T-helper 22 cell (primary cell): Measurements from ENCODE around the gene DPYSL3.

Experiments used
- DNase-seq: peaks from one replicate; pipeline ENCODE4 v3.0.0-alpha.2; 2020; ENCODE audit warnings: low read depth

DPYSL3 gene

DNA sequence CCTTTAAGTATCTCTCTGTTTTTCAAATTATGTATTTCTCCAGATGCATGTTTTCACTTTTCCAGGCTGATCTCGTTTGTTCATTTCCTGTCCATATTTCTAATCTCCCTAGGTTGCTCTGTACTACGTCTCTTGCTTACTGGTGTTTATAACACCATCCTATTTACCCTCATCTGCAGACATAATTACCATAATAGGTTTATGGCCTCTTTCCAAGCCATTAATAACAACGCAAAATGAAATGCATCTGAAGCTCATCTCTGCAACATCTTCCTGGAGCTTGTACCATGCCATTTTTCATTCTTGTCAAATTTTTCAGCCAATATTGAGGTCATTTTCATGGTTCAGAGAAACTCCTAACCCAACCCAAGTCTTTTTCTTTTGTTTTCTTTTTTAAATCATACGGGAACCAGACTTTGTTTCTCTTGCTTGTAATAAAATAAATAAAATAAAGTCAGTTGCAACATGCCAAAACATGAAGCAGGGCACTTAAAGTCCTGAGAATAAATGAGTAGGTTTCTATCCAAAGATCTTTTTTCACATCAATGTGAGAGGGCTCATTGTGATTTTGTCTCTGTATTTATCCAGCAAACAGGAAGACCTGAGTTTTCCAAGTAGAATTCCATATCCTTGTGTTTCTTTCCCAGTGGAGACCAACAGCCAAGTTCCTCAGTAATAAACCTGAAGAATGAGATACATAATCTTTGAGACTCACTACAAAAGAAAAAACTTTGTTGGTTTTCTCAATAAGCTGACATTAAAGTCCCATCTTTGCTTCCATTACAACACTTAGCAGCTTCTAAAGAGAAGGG is 37.0 kb downstream of the DPYSL3 start:
- no peak for DNase-seq

DNA sequence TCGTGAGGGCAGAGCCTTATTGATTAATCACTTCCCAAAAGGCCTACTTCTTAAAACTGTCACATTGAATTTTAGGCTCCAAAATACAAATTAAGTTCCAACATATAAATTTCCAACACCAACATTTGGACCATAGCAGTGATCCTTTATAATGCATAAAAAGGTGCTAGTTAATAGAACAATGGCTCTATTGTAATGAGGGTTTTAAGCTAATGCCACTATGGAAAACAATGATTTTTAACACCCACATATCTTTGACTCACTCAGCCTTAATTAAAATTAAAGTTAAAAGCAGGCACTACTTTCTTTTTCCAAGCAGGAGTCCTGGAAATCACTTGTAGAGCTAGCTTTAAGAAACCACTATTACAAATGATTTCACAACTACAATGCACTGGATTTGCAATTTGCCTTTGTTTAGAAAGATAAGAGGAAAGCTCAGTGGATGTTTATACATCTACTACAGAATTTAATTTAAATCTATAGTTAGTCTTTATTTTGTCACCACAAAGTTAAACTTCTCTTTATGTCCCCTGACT is 41.8 kb downstream of the DPYSL3 start:
- DNase-seq: no peak

DNA sequence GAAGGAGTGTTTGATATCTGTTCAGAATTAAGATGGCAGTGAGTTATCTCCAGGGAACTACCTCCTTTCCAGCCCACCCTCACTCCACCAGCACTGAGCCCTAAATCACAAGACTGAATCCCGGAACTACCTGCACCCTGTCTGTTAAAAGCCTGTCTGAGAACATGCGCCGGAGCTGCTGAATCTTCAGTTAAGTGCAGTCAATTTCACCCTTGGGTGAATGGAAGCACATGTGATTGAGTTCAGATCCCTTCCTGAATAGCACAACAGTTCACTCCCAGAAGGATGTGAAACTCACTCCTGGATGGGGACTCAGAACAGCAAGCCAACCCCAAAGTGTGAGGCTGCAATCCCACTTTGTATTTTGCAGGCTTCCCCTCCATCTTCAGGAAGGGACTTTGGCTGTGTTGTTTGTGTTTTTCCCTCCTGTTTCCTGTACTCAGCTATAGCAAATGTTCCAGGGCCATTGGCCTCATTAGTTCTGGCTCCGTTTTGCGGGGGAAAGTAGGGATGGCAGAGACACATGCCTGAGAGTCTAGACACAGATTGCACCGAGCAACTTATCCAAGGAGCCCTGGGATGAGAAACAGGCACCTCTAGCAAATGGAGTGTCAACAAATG is 43.4 kb downstream of the DPYSL3 start:
- no peak for DNase-seq

DNA sequence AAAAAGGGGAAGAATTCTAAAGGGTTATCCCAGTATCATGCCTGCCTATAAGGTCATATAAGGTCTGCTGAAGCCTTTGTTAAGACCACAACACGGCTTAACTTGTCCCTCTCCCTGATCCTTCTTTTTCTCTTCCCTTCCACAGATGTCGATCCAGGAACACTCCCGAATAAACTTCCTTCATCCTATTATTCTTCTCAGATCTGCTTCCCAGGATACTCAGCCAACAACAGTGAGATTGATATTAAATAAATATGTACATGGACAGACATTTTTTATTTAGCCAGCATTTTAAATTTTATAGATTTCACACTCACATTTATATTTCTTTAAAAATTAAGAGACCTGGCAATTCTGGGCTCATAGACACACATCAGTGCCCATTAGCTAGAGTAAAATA is 44.1 kb downstream of the DPYSL3 start:
- no peak for DNase-seq

DNA sequence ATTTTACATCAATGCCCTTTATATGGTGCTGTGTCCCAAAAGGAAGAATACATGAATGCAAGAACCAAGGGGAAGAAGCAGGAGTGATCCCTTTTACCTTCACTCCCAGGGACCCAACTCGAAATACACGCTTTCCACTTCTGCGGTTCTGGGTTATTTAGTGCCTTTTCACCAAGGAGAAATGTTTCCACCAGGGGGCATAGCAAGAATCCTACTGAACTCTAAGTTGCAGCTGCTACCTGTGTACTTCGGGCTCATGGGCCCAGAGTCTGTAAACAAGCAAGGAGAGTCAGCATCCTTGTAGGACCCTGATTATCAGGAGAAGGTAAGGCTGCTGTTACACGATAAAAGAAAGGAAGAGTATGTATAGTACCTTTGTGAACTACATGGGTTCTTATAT is 45.7 kb downstream of the DPYSL3 start:
- DNase-seq: no peak

- no peak for DNase-seq
These were observed 48.0 kb downstream of the DPYSL3 start for GRCh38 chr5:147461915-147462314.

DNA sequence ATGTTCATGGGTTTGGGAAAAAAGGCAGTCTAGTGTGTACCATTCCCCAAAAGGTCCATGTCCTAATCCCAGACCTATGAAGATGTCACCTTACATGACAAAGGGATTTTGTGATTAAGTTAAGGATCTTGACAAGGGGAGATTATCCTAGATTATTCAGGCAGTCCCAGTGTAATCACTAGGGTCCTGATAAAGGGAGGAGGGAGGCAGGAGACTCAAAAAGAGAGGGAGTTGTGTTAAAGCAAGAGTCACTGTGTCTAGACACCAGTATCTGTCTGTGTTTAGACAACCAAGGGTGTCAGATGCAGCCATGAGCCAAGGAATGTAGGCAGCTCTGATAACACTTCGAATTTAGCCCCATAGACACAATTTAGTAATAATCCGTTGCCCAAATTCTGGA is 49.5 kb downstream of the DPYSL3 start:
- DNase-seq: no peak

DNA sequence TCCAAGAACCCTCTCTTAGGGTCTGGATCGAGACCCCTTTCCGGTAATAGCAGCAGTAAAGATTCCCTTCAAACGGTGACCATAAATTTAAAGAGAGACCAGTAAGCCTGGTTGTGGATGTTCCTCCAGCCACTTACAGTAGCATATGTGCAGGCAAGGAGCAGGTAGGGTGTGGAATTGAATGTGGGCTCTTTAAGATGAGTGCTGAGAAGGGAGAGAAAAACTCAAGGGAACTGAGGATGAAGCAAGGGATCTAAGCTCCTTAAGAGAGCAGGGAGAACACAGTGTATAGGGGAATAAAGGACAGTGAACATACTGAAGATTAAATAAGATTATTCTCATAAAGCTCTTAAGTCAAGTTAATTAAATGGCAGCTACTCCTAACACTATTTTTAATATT is 51.3 kb downstream of the DPYSL3 start:
- DNase-seq: no peak

DNA sequence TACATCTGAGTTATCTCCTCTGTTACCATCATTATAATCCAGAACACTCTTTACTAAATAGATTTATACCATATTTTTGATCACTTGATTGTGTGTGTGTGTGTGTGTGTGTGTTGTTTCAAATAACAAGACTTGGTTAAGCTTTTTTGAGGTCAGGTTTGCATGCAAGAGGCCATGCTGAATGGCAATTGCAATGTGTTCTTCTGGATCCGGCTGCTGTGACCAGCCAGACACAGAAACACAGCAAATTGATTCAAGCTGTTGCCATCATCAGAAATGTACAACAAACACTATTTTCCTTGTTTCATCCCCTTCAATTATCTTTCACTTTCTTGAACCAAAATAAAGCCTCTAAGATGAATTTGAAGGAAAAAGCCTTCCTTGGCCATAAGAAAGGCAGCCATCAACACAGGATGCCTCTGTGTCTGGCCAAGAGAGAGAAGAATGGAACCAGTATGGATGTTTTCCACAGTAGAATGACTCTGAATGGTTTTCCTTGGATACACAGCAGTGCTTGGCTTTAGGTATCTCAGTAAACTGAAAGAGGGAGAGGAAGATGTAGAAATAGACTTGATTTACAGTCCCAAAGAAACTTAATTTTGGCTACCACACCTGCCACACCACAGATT is 53.9 kb downstream of the DPYSL3 start:
- DNase-seq: no peak

DNA sequence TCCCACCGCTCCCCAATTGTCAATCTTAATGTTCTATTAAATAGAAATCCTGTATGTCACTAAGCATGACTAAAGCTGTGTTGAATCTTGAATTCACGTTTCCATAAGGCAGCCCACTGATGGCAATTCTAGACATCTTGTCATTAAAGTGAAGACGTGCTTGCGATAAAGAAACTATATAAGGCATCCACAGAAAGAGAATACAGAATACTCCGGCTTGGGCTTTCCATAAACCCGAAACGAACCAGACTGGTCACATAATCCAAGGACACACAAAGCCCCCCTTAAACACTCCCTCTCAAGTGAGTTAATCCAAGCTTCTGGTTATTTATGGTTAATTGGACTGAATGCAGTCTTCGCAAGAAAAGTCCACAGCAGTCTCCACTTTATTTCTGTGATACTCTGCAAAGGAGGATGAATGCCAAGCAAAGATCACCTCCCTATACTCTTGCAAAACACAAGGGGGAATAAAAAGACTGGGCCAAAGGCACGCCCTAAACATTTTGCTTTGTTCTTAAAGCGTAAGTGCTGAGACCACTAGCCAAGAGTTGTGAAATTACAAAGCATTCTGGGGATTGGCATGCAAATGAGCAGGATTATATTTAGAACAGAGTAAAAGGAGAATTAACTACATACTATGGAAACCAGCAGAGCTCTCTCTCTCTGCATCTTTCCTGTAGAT is 54.7 kb downstream of the DPYSL3 start:
- no peak for DNase-seq

- peak; percentile 24 for DNase-seq
These were observed 55.7 kb downstream of the DPYSL3 start for GRCh38 chr5:147453875-147454814.

DNA sequence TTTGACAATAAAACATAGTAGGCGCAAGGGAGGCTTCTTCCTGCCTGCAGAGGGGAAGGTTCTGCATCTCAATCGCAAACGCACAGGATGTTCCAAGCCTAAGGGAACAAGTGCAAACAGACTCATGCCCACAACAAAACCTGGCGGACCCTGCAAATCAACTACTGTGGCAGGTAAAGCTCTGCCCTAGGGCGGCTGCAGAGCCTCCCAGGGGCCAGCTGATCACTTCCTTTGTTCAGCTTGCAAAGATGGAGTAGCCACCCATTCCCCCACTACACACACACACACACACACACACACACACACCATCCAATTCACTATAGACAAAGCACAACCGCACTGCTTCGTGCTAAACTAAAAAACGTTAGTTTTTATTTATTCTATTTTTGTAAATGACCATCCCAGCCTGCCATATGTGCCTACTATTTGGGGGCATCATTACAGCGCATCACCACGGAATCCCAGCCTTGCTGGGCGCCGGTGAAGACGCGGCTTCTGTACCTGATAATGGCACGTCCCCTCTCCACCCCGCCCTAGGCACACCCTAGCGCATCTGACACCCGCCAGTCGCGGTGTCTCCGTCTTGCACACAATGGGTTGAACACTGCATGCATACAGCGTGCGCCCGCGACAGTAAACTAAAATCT is 57.6 kb downstream of the DPYSL3 start:
- DNase-seq: no peak

DNA sequence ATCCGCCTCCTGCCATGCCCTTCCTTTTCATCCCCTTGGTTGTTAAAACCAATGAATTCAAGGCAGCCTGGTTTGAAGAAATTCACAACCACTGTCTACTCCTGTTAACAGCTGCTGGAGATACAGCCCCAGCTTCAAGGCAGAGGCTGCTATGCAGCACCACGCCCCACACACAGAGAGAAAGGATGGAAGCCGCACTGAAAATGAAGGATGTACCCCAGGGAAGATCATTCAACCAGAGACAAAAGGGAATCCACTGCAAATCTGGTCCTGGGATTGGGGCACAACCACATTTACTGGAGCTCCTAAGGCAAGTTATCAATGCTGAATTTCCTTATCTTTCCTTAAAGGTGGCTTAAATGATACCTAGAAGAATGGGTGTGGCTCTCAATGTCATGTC is 58.7 kb downstream of the DPYSL3 start:
- no peak for DNase-seq

GRCh38 chr5:147450606-147451005 is 59.3 kb downstream of the DPYSL3 start:
- no peak for DNase-seq

- DNase-seq: no peak
These were observed 61.1 kb downstream of the DPYSL3 start for GRCh38 chr5:147448766-147449165.

DNA sequence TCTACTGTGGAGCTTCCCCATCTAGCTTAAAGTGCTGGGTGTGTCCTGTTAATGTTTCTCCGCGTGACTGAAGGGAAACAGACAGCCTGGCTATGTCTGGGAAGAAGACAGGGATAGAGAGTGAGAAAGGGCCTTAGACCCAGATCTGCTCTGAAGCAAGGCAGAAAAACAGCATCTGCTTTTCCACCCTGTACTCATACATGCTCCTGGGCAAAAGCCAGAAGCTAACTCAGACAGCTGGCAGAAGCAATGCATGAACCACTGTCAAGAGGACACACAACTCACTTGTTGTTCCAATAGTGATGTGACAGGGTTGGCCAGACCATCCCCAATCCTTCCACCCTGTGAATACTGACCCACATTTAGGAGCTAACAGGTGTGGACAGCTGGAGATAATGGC is 63.3 kb downstream of the DPYSL3 start:
- DNase-seq: no peak

DNA sequence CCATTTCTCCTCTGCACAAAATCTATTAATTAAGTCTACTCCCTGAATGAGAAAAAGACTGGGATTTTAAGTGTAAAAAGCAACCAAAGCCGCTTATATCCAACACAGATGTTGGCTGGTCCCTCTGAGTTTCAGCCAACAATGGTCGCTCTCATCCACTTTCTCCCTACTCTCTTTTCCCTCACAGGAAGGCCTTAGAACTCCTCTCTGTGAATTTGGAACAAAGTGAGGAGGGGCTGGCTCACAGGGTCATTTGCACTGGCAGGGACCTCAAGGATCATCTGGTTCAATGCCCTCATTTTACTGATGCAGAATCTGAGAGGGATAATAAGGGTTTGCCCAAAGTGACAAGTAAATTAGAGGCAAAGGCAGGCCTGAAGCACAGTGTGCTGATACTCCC is 64.0 kb downstream of the DPYSL3 start:
- DNase-seq: no peak

GRCh38 chr5:147445090-147445489 is 64.8 kb downstream of the DPYSL3 start:
- DNase-seq: no peak

DNA sequence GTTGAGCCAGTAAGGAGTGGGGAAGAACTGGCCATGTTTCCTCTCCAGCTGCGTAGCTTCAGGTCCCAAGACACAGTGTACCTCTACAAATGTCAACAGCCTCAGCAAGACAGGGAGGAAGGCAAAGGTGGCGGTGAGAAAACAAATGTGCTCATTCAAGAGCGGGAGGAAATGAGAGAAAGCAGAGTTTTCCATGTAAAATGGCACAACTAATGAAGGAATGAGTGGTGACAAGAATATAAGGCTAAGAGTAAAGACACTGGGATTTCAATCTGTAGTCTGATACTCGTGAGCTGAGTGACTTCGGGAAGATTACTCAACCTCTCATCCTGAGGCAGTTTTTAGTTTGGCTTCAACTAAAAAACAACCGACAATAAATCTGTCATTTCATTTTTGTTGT is 67.6 kb downstream of the DPYSL3 start:
- DNase-seq: no peak

DNA sequence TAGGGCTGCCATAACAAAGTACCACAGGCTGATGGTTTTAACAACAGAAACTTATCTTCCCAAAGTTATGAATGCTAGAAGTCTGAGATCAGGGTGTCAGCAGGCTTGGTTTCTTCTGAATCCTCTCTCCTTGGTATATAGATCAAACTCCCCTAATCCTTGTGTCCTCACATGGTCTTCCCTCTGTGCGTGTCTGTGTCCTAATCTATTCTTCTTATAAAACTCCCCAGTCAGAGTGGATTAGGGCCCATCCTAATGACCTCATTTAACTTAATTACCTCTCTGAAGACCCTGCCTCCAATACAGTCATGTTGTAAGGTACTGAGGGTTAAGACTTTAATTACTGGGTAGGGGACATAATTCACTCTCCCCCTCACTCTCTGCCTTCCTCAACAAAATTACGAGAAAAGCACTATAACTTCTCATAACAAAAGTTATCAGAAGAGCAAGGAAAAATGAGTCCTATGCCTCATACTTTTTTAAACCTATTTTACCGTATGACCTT is 68.6 kb downstream of the DPYSL3 start:
- no peak for DNase-seq

GRCh38 chr5:147439254-147439653 is 70.6 kb downstream of the DPYSL3 start:
- no peak for DNase-seq
